ENCODE data around the gene SMCO4. TPM values are rescaled to one million over a fixed set of nuclear protein-coding genes. Genes with fewer than 3 reads are reported as not detected.

The SMCO4 gene
- total RNA-seq, 3 donors from 2014 or later (not counting 1 experiment from before 2014, with no cell fraction given): 2.7 to 4.6 (median 3.6) TPM

DNA sequence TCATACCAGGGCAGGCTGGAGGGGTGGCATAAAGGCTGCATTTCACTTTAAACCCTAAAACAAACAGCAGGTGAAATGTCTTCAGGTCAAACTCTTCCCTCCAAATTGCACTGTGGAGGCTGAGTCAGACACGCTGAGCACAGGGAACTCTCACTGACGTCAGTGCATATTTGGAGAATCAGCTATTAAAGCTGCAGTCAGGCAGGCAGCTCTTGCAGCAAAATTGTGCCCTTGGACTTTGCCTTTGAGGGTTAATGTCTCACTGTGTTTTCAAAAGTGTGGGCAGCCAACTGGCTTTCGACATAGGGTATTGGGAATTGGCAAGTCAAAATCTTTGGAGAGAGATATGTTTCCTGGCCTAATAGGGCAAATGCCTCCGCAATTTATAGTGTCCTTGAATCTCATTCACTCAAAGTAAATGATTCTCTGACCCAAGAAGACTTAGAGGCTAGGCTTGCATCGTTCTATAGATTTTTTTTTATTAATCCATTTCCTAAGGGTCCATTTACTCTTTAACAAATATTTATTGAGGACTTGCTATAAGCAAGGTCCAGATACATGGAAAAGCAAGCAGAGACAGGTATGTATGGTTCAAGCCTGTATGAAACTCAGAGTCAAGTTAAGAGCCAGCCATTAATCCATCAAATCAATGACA, 27.7 kb upstream of the SMCO4 start:
- Mint-ChIP-seq H3K4me1 (no peaks in the 10 kb centered on the region), H3K36me3 (no peaks in the 10 kb centered on the region)
- 87% methylated on average over 4 of the region's 5 CpGs for WGBS (ENCODE audit: insufficient coverage)

DNA sequence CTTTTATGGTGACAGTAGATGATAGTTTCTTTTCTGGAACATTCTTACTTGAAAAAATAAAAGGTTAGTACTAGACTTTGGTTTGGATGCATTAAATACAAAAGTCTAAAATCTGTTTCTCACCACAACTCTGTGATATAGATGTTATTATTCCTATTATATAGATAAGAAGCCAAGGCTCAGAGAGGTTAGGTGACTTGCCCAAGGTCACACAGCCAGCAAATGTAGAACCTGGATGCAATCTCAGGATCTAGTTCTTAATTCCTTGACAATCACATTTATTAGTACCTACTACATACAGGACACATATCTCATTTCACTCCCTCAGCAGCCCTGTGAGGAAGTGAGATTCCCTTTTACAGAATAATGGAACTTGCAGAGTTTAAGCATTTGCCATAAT, 26.3 kb upstream of the SMCO4 start:
- H3K27me3 ChIP-seq (ENCODE audit: control insufficient read depth, insufficient read depth, low read length): no peaks in the 10 kb centered on the region
- Mint-ChIP-seq H3K27ac (no peak overlapping the region), H3K4me1 (no peaks in the 10 kb centered on the region), H3K4me3 (no peak overlapping the region), H3K27me3 (ENCODE audit: low read depth in 2 of 2) (peaks cover 9 to 11% of the 10 kb centered on the region in 2 donors), H3K9me3 (no peaks in the 10 kb centered on the region), H3K36me3 (no peaks in the 10 kb centered on the region)
- H3K27ac ChIP-seq (ENCODE audit: low read length): no peak overlapping the region
- TF ChIP-seq, protein P1, sequence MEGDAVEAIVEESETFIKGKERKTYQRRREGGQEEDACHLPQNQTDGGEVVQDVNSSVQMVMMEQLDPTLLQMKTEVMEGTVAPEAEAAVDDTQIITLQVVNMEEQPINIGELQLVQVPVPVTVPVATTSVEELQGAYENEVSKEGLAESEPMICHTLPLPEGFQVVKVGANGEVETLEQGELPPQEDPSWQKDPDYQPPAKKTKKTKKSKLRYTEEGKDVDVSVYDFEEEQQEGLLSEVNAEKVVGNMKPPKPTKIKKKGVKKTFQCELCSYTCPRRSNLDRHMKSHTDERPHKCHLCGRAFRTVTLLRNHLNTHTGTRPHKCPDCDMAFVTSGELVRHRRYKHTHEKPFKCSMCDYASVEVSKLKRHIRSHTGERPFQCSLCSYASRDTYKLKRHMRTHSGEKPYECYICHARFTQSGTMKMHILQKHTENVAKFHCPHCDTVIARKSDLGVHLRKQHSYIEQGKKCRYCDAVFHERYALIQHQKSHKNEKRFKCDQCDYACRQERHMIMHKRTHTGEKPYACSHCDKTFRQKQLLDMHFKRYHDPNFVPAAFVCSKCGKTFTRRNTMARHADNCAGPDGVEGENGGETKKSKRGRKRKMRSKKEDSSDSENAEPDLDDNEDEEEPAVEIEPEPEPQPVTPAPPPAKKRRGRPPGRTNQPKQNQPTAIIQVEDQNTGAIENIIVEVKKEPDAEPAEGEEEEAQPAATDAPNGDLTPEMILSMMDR (IDR thresholded peaks at IDR 0.05): no peak
- no peak overlapping the region for H3K4me3 ChIP-seq (ENCODE audit: low read length)
- DNase-seq (no peak), ATAC-seq (no peak)
- no peaks in the 10 kb centered on the region for H3K36me3 ChIP-seq (ENCODE audit: control insufficient read depth, insufficient read depth, low read length)
- no peaks in the 10 kb centered on the region for H3K4me1 ChIP-seq (ENCODE audit: control insufficient read depth, insufficient read depth, low read length)
- H3K9me3 ChIP-seq (ENCODE audit: control insufficient read depth, insufficient read depth, low read length): no peaks in the 10 kb centered on the region
- intact Hi-C loops (cut with micrococcal nuclease): no loop called here

More for the DNA sequence above, 27.7 kb upstream of the SMCO4 start:
- H3K27me3 Mint-ChIP-seq (ENCODE audit: low read depth in 2 of 2): peaks cover 9 to 10% of the 10 kb centered on the region in 2 donors
- DNase-seq (no peak), ATAC-seq (no peak)
- Histone ChIP-seq H3K9me3 (ENCODE audit: control insufficient read depth, insufficient read depth, low read length) (no peaks in the 10 kb centered on the region), H3K4me1 (ENCODE audit: control insufficient read depth, insufficient read depth, low read length) (no peaks in the 10 kb centered on the region), H3K36me3 (ENCODE audit: control insufficient read depth, insufficient read depth, low read length) (no peaks in the 10 kb centered on the region), H3K4me3 (ENCODE audit: low read length) (no peak overlapping the region), H3K27me3 (ENCODE audit: control insufficient read depth, insufficient read depth, low read length) (no peaks in the 10 kb centered on the region), H3K27ac (ENCODE audit: low read length) (no peak overlapping the region)
- no peak overlapping the region for H3K27ac Mint-ChIP-seq
- TF ChIP-seq, protein P1 (IDR thresholded peaks at IDR 0.05): no peak
- intact Hi-C loops (cut with micrococcal nuclease): no loop called here
- no peak overlapping the region for H3K4me3 Mint-ChIP-seq
- H3K9me3 Mint-ChIP-seq: no peaks in the 10 kb centered on the region

DNA sequence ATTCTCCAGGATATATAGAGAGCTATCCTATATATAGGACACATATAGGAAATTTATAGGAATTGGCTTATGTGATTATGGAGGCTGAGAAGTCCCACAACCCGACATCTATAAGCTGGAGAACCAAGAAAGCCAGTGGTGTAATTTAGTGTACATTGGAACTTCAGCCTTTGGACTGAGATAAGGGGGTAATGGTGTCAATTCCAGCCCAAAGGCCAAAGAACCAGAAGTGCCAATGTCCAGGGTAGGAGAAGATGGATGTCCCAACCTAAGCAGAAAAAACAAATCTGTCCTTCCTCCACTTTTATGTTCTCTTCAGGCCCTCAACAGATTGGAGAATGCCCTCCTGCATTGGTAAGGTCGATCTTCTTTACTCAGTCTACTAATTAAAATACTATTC, 25.5 kb upstream of the SMCO4 start:
- Mint-ChIP-seq H3K27ac (no peak overlapping the region), H3K9me3 (no peaks in the 10 kb centered on the region), H3K4me1 (no peaks in the 10 kb centered on the region), H3K36me3 (no peaks in the 10 kb centered on the region), H3K4me3 (no peak overlapping the region), H3K27me3 (ENCODE audit: low read depth in 2 of 2) (peaks cover 11 to 12% of the 10 kb centered on the region in 2 donors)
- Histone ChIP-seq H3K9me3 (ENCODE audit: control insufficient read depth, insufficient read depth, low read length) (no peaks in the 10 kb centered on the region), H3K4me3 (ENCODE audit: low read length) (no peak overlapping the region), H3K4me1 (ENCODE audit: control insufficient read depth, insufficient read depth, low read length) (no peaks in the 10 kb centered on the region), H3K27ac (ENCODE audit: low read length) (no peak overlapping the region), H3K27me3 (ENCODE audit: control insufficient read depth, insufficient read depth, low read length) (no peaks in the 10 kb centered on the region), H3K36me3 (ENCODE audit: control insufficient read depth, insufficient read depth, low read length) (no peaks in the 10 kb centered on the region)
- ATAC-seq (no peak), DNase-seq (no peak)
- intact Hi-C loops (cut with micrococcal nuclease): no loop called here
- TF ChIP-seq, protein P1 (IDR thresholded peaks at IDR 0.05): no peak
- 79% methylated on average over 2 of the region's 2 CpGs for WGBS (ENCODE audit: insufficient coverage)

DNA sequence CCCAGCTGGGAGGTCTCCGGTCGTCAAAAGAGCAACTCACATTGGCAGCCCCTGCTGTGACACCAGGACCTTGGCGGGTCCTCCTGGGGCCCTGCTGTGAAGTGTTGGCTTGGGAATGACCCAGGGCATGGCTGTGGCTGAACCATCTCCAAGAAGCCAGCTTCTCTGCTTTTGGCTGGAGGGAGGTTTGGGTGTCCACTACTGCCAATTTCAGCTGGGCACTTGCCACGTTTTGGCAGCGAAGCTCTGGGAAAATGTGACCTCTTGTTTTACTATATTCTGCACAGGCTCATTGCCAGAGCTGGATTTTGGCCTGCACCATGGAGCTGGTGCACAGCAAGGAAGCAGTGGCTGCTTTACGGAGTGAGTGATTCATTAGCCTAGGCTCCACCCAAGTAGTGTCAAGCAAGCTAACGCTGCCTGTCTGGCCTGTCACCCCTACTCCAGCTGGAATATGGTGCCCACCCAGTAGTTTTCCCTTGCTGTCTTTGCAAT, 24.3 kb upstream of the SMCO4 start:
- no peaks in the 10 kb centered on the region for H3K4me1 ChIP-seq (ENCODE audit: control insufficient read depth, insufficient read depth, low read length)
- TF ChIP-seq, protein P1 (IDR thresholded peaks at IDR 0.05): no peak

More for the DNA sequence above, 24.3 kb upstream of the SMCO4 start:
- Mint-ChIP-seq H3K9me3 (no peaks in the 10 kb centered on the region), H3K27me3 (ENCODE audit: low read depth in 2 of 2) (peaks cover 11 to 13% of the 10 kb centered on the region in 2 donors), H3K36me3 (no peaks in the 10 kb centered on the region), H3K4me1 (no peaks in the 10 kb centered on the region), H3K27ac (no peak overlapping the region), H3K4me3 (no peak overlapping the region)
- no peak for DNase-seq
- Histone ChIP-seq H3K36me3 (ENCODE audit: control insufficient read depth, insufficient read depth, low read length) (no peaks in the 10 kb centered on the region), H3K27me3 (ENCODE audit: control insufficient read depth, insufficient read depth, low read length) (no peaks in the 10 kb centered on the region), H3K4me3 (ENCODE audit: low read length) (no peak overlapping the region), H3K9me3 (ENCODE audit: control insufficient read depth, insufficient read depth, low read length) (no peaks in the 10 kb centered on the region), H3K27ac (ENCODE audit: low read length) (no peak overlapping the region)
- intact Hi-C loops (cut with micrococcal nuclease): no loop called here
- 93% methylated on average over 7 of the region's 7 CpGs for WGBS (ENCODE audit: insufficient coverage)
- no peak for ATAC-seq
